Endothelial cell of umbilical vein (primary cell): ENCODE results near the gene ZNF319. TPM values are rescaled to one million over a fixed set of nuclear protein-coding genes. Genes with fewer than 3 reads are reported as not detected.
"Not testable (repeated sequence)": the region's sequence is repeated elsewhere in the genome, so short reads cannot be mapped to it uniquely, and the experiment has no call there.

Experiments used
- BruUV-seq: library from RNA; stranded (reverse); fragments of 400-500 nt; replicated peaks from 2 replicates; lab custom pipeline; 2021; lab: Mats Ljungman, UMichigan
- CTCF ChIA-PET: fragments of 300-600, 350-600 bp; sonication (Branson Sonifier 250); formaldehyde crosslinking; loops from one replicate; lab custom pipeline; 2021; ENCODE audit warnings: antibody characterized with exemption, inconsistent platforms; lab: Charles Lee
- POLR2A ChIA-PET: fragments of 300-600, 350-600 bp; sonication (Branson Sonifier 250); formaldehyde crosslinking; loops from one replicate; lab custom pipeline; 2021; ENCODE audit warnings: antibody characterized with exemption, inconsistent platforms; lab: Charles Lee
- DNase-seq: peaks from one replicate; pipeline ENCODE4 v3.0.0-alpha.2; 2011; ENCODE audit warnings: low read depth, low spot score
- FAIRE-seq: peaks from 2 replicates; lab custom pipeline; 2011; peaks lifted over from hg19 to GRCh38; lab: Jason Lieb, UNC
- H2AFZ ChIP-seq: 2 replicates; pipeline ENCODE4 v1.6.0; 2012; ENCODE audit warnings: low read depth, low read length, control low read depth, inconsistent platforms
- H3K27ac ChIP-seq: 2 replicates; pipeline ENCODE4 v1.5.1; 2011; ENCODE audit warnings: low read depth, mild to moderate bottlenecking, control low read depth, low read length, moderate library complexity; ENCODE audit not compliant: insufficient read depth
- H3K27me3 ChIP-seq, 2 experiments: 2 replicates each; pipeline versions ENCODE4 v1.6.0 to v1.6.1; 2011; ENCODE audit warnings: low read length in 2 of 2, mixed read lengths in 1 of 2; ENCODE audit not compliant: control insufficient read depth in 2 of 2, insufficient read depth in 2 of 2
- H3K36me3 ChIP-seq, 2 experiments: 2 replicates in 1 of 2; 3 replicates in 1 of 2; pipeline ENCODE4 v1.5.1; 2011; ENCODE audit warnings: low read length in 2 of 2, mild to moderate bottlenecking in 1 of 2, moderate library complexity in 1 of 2; ENCODE audit not compliant: control insufficient read depth in 2 of 2, insufficient read depth in 2 of 2; ENCODE audit errors: extremely low read depth in 1 of 2
- H3K4me1 ChIP-seq: 3 replicates; pipeline ENCODE4 v1.5.1; 2011; ENCODE audit warnings: mild to moderate bottlenecking, low read length; ENCODE audit not compliant: control insufficient read depth, insufficient read depth; ENCODE audit errors: extremely low read depth
- H3K4me2 ChIP-seq: 2 replicates; pipeline ENCODE4 v1.6.1; 2011; ENCODE audit warnings: low read length, control low read depth, mixed read lengths; ENCODE audit not compliant: insufficient read depth
- H3K4me3 ChIP-seq, 3 experiments: fragments of 200-600 bp in 1 of 3; sonication (generic), shearing (Covaris generic) in 1 of 3; replicated peaks in 1 of 3; 2 replicates each; pipeline ENCODE4 v1.5.1; 2011 to 2016; ENCODE audit warnings: control low read depth in 3 of 3, low read length in 3 of 3, mild to moderate bottlenecking in 2 of 3, inconsistent platforms in 1 of 3, low read depth in 1 of 3, moderate library complexity in 1 of 3; ENCODE audit not compliant: insufficient read depth in 1 of 3
- H3K79me2 ChIP-seq: 2 replicates; pipeline ENCODE4 v1.6.0; 2012; ENCODE audit warnings: low read length, inconsistent platforms; ENCODE audit not compliant: control insufficient read depth, insufficient read depth
- H3K9ac ChIP-seq: replicated peaks from 2 replicates; pipeline ENCODE3; 2011; ENCODE audit warnings: low read length, control low read depth; ENCODE audit not compliant: insufficient read depth; ENCODE audit errors: extremely low read depth
- H3K9me1 ChIP-seq: replicated peaks from 3 replicates; pipeline ENCODE4 v1.6.0; 2011; ENCODE audit warnings: mild to moderate bottlenecking, low read length; ENCODE audit not compliant: control insufficient read depth, insufficient read depth; ENCODE audit errors: extremely low read depth
- H3K9me3 ChIP-seq: replicated peaks from 2 replicates; pipeline ENCODE4 v1.5.1; 2012; ENCODE audit warnings: low read length, inconsistent platforms; ENCODE audit not compliant: control insufficient read depth, insufficient read depth
- H4K20me1 ChIP-seq: replicated peaks from 2 replicates; pipeline ENCODE3; 2011; ENCODE audit warnings: mild to moderate bottlenecking, low read length; ENCODE audit not compliant: control insufficient read depth, insufficient read depth; ENCODE audit errors: extremely low read depth
- CTCF ChIP-seq, 2 donors: IDR thresholded peaks; 1 replicate in 1 of 2; 2 replicates in 1 of 2; pipeline ENCODE4 v1.5.1; 2011; ENCODE audit warnings: low read length in 2 of 2, mild to moderate bottlenecking in 2 of 2, moderate library complexity in 2 of 2, control low read depth in 1 of 2, inconsistent platforms in 1 of 2, low read depth in 1 of 2; ENCODE audit not compliant: insufficient read depth in 1 of 2; ENCODE audit errors: extremely low read depth in 1 of 2
- EZH2 ChIP-seq: IDR thresholded peaks from 2 replicates; pipeline ENCODE4 v1.6.1; 2012; ENCODE audit warnings: borderline replicate concordance, low read depth, mild to moderate bottlenecking, moderate library complexity, low read length, inconsistent platforms; ENCODE audit not compliant: severe bottlenecking
- FOS ChIP-seq: IDR thresholded peaks from 2 replicates; pipeline ENCODE4 v1.6.1; 2011; ENCODE audit warnings: mild to moderate bottlenecking, low read length, moderate library complexity, borderline replicate concordance; ENCODE audit not compliant: insufficient read depth
- GATA2 ChIP-seq: IDR thresholded peaks from 2 replicates; pipeline ENCODE4 v1.7.0; 2011; ENCODE audit warnings: low read depth, mild to moderate bottlenecking, moderate library complexity, mixed read lengths, low read length; ENCODE audit not compliant: insufficient read length, insufficient read depth
- JUN ChIP-seq: IDR thresholded peaks from 2 replicates; pipeline ENCODE4 v1.6.1; 2011; ENCODE audit warnings: borderline replicate concordance, low read depth; ENCODE audit not compliant: insufficient read length, insufficient read depth
- MAX ChIP-seq: IDR thresholded peaks from 2 replicates; pipeline ENCODE4 v1.6.1; 2011; ENCODE audit not compliant: insufficient read depth, insufficient read length
- MYC ChIP-seq: IDR thresholded peaks from one replicate; pipeline ENCODE4 v1.6.1; 2011; ENCODE audit warnings: mild to moderate bottlenecking, low read depth, low read length
- POLR2A ChIP-seq: IDR thresholded peaks from 2 replicates; pipeline ENCODE4 v1.6.1; 2012; ENCODE audit warnings: low read depth, mild to moderate bottlenecking, control low read depth, low read length
- POLR2AphosphoS5 ChIP-seq: IDR thresholded peaks from 2 replicates; pipeline ENCODE4 v1.6.1; 2012; ENCODE audit warnings: low read depth, mild to moderate bottlenecking, control low read depth, low read length, moderate library complexity; ENCODE audit not compliant: insufficient read depth
- dilution Hi-C: fragments of 300-500 bp; cut with MboI; formaldehyde crosslinking; loops from one replicate; pipeline ENCODE4 v1.15.0; 2019; ENCODE audit warnings: low sequenced_read_pairs; ENCODE audit not compliant: extremely low pct_ligation_motif_present
- intact Hi-C: fragments of 100-400 bp; cut with micrococcal nuclease; formaldehyde crosslinking; loops from one replicate; pipeline ENCODE4 v1.10.0; 2022
- polyA plus RNA-seq, 4 experiments: library from polyadenylated mRNA; depleted of rRNA in 3 of 4; stranded (reverse) in 3 of 4; unstranded in 1 of 4; fragments of >200 nt; gene quantifications; 2 replicates each; pipeline versions ENCODE4 v1.2.1 to v1.2.3, GENCODE V29; 2011 to 2012; ENCODE audit warnings: missing spikeins in 1 of 4
- total RNA-seq: library from RNA; stranded (reverse); gene quantifications from 2 replicates; pipeline ENCODE4 v1.2.3, GENCODE V29; 2021

ZNF319 gene
- total and polyA plus RNA-seq, 2 donors (not counting 3 experiments of a cell fraction or from before 2014, with no cell fraction given), result 5.4 to 9.9 TPM

- H3K9ac ChIP-seq, result no peak overlapping the region
- intact Hi-C loops (no loop called here), dilution Hi-C loops (no loop called here)
- FAIRE-seq (no peak), DNase-seq (no peak)
- H3K4me2 ChIP-seq, result no peak overlapping the region
- no peaks in the 10 kb centered on the region for H3K9me1 ChIP-seq
- peaks cover 8 to 20% of the 10 kb centered on the region in 2 experiments for H3K36me3 ChIP-seq
- no TSS peak for BruUV-seq
- no peak overlapping the region for H2AFZ ChIP-seq
- no peak for TF ChIP-seq MYC
- TF ChIP-seq JUN, result no peak
- no peak for TF ChIP-seq CTCF (IDR thresholded peaks at IDR 0.05; ENCODE audit: extremely low read depth in 1 of 2, insufficient read depth in 1 of 2, low read depth in 1 of 2, low read length in 2 of 2)
- TF ChIP-seq FOS, result no peak
- no peak for TF ChIP-seq EZH2
- no peak for TF ChIP-seq POLR2A
- TF ChIP-seq MAX, result no peak
- TF ChIP-seq POLR2AphosphoS5, result no peak
- no peak for TF ChIP-seq GATA2
- H3K9me3 ChIP-seq, result no peaks in the 10 kb centered on the region
- no peak overlapping the region for H3K4me3 ChIP-seq
- POLR2A ChIA-PET, result no interaction called here
- H4K20me1 ChIP-seq, result no peaks in the 10 kb centered on the region
- H3K27me3 ChIP-seq, result no peaks in the 10 kb centered on the region
- H3K27ac ChIP-seq, result no peak overlapping the region
- CTCF ChIA-PET, result interaction anchor here (1.1 to 1.6 kb wide), 6 partner anchors 9 to 287 kb away, joined by 3 to 4 read pairs (median 3); no protein-coding TSS in a partner anchor
- H3K79me2 ChIP-seq, result no peaks in the 10 kb centered on the region
- peaks cover 3% of the 10 kb centered on the region for H3K4me1 ChIP-seq
Measured at GRCh38 chr16:58009856-58010416, 9.5 kb upstream of the ZNF319 start.

- H3K79me2 ChIP-seq, H3K9me1 ChIP-seq, H3K4me2 ChIP-seq, H3K36me3 ChIP-seq, dilution Hi-C loops, FAIRE-seq, POLR2A ChIA-PET, H3K9me3 ChIP-seq, H3K4me3 ChIP-seq, H4K20me1 ChIP-seq, H2AFZ ChIP-seq, H3K9ac ChIP-seq, BruUV-seq, H3K27me3 ChIP-seq, H3K4me1 ChIP-seq, DNase-seq, H3K27ac ChIP-seq: not testable (repeated sequence)
- CTCF ChIA-PET, result interaction anchor here (0.7 to 2.3 kb wide), 11 partner anchors 9 to 429 kb away, joined by 3 to 11 read pairs (median 3); no protein-coding TSS in a partner anchor
- intact Hi-C loops, result loop anchor here (1.0 to 5.0 kb wide), 5 partner anchors 105 to 428 kb away; no protein-coding TSS in a partner anchor
Measured at GRCh38 chr16:58004736-58005135, 4.3 kb upstream of the ZNF319 start.
